Measurements from ENCODE around the gene DUOX2. TPM values are rescaled to one million over a fixed set of nuclear protein-coding genes. Genes with fewer than 3 reads are reported as not detected.

DUOX2 gene
- total RNA-seq, 3 donors from 2014 or later: 3.1 to 40.1 (median 5.1) TPM

DNA sequence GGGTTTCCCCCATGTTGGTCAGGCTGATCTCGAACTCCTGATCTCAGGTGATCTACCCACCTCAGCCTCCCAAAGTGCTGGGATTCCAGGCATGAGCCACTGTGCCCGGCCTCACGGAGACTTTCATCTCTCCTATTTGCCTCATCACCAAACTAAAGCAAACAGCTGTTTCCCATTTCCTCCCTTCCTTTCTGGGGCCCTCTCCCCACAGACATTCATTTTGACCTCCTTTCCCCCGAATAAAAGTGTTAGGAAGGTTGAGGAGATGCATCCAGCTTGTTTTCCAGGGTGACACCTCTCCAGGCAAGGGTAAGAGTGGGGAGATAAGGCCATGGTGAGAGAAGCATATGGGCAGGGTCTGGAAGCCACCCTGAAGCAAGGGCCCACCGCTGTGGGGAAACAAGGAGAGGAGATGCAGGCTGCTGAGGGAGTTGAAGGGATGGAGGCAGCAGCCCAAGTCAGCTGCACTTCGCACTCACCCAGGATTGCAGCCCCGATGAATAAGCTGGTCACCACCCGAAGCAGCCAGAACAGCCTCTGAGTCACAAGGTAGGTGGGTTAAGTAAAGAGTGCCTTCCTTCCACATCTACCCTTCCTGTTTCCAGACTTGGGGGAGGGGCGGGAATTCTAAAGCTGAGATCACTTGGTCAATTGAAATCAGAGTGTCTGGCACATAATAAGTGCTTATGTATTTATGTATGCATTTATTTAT is 7.9 kb upstream of the DUOX2 start:
- peak; percentile 52 for ATAC-seq
- no peak for DNase-seq
- TF ChIP-seq, protein P1, sequence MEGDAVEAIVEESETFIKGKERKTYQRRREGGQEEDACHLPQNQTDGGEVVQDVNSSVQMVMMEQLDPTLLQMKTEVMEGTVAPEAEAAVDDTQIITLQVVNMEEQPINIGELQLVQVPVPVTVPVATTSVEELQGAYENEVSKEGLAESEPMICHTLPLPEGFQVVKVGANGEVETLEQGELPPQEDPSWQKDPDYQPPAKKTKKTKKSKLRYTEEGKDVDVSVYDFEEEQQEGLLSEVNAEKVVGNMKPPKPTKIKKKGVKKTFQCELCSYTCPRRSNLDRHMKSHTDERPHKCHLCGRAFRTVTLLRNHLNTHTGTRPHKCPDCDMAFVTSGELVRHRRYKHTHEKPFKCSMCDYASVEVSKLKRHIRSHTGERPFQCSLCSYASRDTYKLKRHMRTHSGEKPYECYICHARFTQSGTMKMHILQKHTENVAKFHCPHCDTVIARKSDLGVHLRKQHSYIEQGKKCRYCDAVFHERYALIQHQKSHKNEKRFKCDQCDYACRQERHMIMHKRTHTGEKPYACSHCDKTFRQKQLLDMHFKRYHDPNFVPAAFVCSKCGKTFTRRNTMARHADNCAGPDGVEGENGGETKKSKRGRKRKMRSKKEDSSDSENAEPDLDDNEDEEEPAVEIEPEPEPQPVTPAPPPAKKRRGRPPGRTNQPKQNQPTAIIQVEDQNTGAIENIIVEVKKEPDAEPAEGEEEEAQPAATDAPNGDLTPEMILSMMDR (IDR thresholded peaks at IDR 0.05): no peak
- intact Hi-C loops (cut with DNase I, micrococcal nuclease): no loop called here
- no peaks in the 10 kb centered on the region for H3K9me3 ChIP-seq
- H3K4me1 ChIP-seq (ENCODE audit: low read depth): no peaks in the 10 kb centered on the region
- no peaks in the 10 kb centered on the region for H3K36me3 ChIP-seq (ENCODE audit: low read depth)
- no peak overlapping the region for H3K4me3 ChIP-seq

DNA sequence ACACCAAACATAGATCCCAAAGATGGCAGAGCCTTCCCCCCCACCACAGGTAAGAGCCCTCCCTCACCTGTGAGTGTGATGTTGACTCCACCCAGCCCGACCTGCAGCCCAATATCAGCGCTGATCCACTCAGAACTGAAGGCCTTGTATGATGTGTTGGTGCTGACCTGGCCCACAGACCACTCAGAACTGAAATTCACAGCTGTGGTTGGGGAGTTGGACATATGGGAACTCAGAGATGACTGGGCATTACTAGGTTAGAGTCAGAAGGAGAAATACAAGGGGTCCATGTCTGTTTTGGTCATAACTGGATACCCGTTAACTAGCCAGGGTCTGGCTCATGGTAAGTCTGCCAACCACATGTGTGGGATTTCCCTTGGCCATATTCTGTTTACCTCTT is 7.0 kb upstream of the DUOX2 start:
- Histone ChIP-seq H3K36me3 (ENCODE audit: low read depth) (no peaks in the 10 kb centered on the region), H3K4me1 (ENCODE audit: low read depth) (no peaks in the 10 kb centered on the region), H3K4me3 (no peak overlapping the region), H3K9me3 (no peaks in the 10 kb centered on the region)
- intact Hi-C loops (cut with DNase I, micrococcal nuclease): no loop called here
- DNase-seq: no peak
- no peak for ATAC-seq
- TF ChIP-seq, protein P1 (IDR thresholded peaks at IDR 0.05): no peak

DNA sequence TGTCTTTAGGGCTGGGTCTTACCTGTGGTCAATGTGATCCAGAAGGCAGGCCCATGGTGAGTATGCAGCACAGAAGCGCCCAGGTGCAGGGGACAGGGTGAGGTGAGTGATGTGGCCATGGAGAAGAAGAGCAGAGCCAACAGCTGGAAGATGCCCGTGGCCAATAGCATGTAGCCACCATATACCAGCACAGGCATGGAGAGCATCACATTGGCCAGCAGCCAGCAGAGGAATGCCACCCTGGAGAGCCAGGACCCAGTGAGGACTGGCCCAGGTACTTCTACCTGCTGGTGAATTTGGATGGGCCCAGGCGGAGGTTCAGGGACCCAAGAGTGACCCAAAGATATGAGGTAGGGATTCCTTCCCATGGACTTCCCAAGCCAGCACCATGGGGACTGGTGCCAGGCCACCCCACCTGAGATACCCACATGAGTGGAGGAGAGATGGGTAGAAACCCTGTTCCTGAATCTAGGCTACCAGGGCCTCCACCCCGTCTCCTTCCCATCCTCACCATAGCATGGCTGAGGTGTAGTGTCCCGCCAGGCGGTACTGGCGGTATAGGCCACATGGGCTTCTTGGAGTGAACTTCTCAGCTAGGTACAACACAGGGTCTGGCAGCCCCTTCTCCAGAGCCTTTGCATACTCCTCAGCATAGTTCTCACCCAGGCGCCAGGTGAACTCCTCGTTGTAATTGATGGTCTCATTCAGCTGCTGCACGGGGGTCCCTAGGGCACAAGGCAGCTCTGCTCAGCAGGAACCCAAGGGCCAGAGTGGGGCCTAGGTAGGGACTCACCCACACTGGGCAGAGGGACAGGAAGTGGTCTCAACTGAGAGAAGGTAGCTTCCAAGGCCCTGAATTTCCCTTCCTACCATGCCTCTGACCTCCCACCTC is 6.4 kb upstream of the DUOX2 start:
- H3K4me1 ChIP-seq (ENCODE audit: low read depth): no peaks in the 10 kb centered on the region
- H3K9me3 ChIP-seq: no peaks in the 10 kb centered on the region
- TF ChIP-seq, protein P1 (IDR thresholded peaks at IDR 0.05): no peak
- no peak overlapping the region for H3K4me3 ChIP-seq
- no peak for DNase-seq
- intact Hi-C loops (cut with DNase I, micrococcal nuclease): no loop called here
- no peak for ATAC-seq
- no peaks in the 10 kb centered on the region for H3K36me3 ChIP-seq (ENCODE audit: low read depth)

DNA sequence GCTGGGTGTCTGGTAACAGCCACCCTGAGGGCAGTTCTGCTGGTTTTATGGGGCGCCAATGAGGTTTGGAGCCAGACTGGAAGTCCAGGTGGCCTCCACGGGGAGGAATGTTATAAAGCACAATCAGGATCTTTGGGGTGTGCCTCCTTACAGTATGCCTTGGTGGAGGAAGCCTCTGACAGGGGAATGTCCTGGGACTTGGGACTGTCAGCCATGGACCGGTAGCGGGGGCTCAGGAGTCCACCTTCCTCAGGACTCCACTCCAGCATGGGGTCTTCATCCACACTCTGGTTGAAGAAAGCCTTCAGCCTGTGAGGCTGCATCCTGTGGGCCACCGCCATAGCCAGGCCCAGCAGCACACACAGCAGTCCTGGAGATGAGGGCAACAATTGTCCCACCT is 5.0 kb upstream of the DUOX2 start:
- TF ChIP-seq, protein P1 (IDR thresholded peaks at IDR 0.05): no peak
- intact Hi-C loops (cut with DNase I, micrococcal nuclease): no loop called here
- no peak overlapping the region for H3K4me3 ChIP-seq
- peaks cover 3% of the 10 kb centered on the region for H3K4me1 ChIP-seq (ENCODE audit: low read depth)
- no peaks in the 10 kb centered on the region for H3K9me3 ChIP-seq
- DNase-seq (no peak), ATAC-seq (no peak)
- no peaks in the 10 kb centered on the region for H3K36me3 ChIP-seq (ENCODE audit: low read depth)

DNA sequence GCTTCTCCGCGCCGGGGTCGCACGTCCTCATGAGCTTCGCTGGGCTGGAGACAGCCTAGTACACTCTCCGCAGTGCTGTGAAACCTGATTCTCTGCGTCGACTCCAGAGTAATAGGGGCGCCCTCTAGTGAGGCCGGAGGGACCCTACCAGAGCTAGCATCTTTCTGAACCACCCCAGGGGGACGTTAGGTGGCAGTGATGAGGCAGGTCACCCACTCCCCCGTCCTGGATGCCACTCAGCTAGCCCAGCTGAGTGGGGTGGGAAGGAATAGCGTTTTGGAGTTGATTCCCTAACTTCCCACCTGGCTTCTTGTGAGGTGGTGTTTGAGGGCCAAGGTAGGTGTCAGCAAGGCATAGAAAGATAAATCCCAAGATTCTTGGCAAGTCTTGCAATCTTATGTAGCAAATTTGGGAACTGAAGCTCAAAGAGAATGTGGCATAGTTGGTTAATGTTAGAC is 4.2 kb upstream of the DUOX2 start:
- no peak overlapping the region for H3K4me3 ChIP-seq
- no peaks in the 10 kb centered on the region for H3K9me3 ChIP-seq
- TF ChIP-seq, protein P1 (IDR thresholded peaks at IDR 0.05): peak; percentile 98
- peak; percentile 92 for ATAC-seq
- peak; percentile 79 to 95 (median 89) for DNase-seq
- peaks cover 3% of the 10 kb centered on the region for H3K4me1 ChIP-seq (ENCODE audit: low read depth)
- no peaks in the 10 kb centered on the region for H3K36me3 ChIP-seq (ENCODE audit: low read depth)
- intact Hi-C loops (cut with DNase I, micrococcal nuclease): no loop called here

Data from mucosa of descending colon (tissue), 3 donors.